Adrenal gland (tissue), 5 donors: Measurements from ENCODE around the gene DCP2.

ENCODE experiments used
- POLR2A ChIP-seq, 2 donors: fragments of 450-650 bp; IDR thresholded peaks; one replicate each; pipeline ENCODE4 v1.6.1; 2017; ENCODE audit warnings: antibody characterized with exemption in 2 of 2, mild to moderate bottlenecking in 2 of 2, moderate library complexity in 1 of 2
- TF ChIP-seq, protein P1 (sequence below), 6 experiments: fragments of 450-650 bp in 4 of 6; fragments of 200-600 bp in 2 of 6; sonication (generic) in 1 of 6; IDR thresholded peaks; 1 replicate in 5 of 6; 2 replicates in 1 of 6; pipeline versions ENCODE4 v1.5.1 to v1.8.0; 2016 to 2021; ENCODE audit warnings: antibody characterized with exemption in 6 of 6, mild to moderate bottlenecking in 2 of 6, moderate library complexity in 1 of 6
- donor health status: DM: no; HTN: no; CAD: no.

DNA sequence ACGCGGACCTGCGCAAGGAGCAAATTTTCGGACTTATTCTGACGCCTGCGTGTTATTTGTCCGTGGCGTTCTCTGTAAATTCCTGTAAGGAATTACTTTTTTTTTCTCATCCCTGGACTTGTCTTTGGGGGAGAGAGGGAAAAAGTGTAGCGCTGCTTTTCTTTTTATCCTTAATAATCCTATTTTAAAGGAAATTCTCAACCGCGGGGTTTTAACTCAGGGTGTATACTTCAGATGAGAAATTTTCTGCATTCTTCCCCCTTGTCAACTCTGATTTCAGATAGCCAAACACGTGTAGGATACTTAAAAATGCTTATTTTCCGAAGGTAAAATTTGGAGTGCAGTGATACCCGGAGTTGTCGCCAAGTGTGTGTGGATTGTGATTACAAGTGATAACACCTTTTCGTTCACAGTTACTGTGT is 853 bp downstream of the DCP2 start:
- TF ChIP-seq, protein P1, sequence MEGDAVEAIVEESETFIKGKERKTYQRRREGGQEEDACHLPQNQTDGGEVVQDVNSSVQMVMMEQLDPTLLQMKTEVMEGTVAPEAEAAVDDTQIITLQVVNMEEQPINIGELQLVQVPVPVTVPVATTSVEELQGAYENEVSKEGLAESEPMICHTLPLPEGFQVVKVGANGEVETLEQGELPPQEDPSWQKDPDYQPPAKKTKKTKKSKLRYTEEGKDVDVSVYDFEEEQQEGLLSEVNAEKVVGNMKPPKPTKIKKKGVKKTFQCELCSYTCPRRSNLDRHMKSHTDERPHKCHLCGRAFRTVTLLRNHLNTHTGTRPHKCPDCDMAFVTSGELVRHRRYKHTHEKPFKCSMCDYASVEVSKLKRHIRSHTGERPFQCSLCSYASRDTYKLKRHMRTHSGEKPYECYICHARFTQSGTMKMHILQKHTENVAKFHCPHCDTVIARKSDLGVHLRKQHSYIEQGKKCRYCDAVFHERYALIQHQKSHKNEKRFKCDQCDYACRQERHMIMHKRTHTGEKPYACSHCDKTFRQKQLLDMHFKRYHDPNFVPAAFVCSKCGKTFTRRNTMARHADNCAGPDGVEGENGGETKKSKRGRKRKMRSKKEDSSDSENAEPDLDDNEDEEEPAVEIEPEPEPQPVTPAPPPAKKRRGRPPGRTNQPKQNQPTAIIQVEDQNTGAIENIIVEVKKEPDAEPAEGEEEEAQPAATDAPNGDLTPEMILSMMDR (IDR thresholded peaks at IDR 0.05): no peak
- no peak for TF ChIP-seq POLR2A (IDR thresholded peaks at IDR 0.05)
